ENCODE data around the gene BPIFB2.
"Not testable (repeated sequence)": the region's sequence is repeated elsewhere in the genome, so short reads cannot be mapped to it uniquely, and the experiment has no call there.

The BPIFB2 gene

DNA sequence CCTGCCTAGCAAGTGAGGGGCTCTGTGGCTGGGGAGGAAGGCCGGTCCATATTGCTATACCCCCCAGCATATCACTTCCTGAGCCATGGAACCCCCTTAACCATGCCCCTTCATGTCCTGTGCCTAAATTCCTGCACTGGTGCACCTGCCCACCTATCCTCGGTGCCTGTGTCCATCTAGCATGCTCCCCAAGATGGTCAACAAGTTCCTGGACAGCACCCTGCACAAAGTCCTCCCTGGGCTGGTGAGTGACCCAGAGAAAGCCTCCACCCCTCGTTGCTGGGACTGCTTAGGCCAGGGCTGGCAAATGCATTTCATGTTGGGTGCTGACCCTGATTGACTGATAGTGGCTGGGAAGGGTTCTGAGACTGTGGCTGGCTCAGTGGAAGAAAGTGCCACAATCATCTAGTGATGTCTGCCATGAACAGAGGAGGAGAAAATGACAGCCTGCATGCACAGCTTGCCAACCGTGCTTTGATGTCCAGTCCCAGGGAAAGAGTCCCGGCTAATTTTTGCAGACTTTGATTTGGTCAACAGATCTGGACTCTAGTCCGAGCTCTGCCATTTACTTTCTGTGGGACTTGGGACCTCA lies 27.5 kb downstream of the BPIFB2 start:
- no peak for DNase-seq (ENCODE audit: low read depth, low spot score)

DNA sequence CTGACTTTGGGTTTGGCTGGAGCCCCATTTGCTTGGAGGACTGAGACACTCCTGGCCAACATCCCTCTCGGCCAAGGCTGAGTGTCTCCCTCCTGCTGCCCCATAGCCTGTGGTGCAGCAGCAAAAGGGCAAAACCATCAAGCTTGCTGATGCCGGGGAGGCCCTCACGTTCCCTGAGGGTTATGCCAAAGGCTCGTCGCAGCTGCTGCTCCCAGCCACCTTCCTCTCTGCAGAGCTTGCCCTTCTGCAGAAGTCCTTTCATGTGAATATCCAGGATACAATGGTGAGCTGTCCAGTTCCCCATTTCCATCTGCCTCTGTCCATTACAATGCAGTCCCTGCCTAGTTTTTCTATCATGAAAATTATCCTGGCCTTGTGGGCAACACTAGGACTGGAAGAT lies 30.0 kb downstream of the BPIFB2 start:
- no peak for DNase-seq (ENCODE audit: low read depth, low spot score)

GRCh38 chr20:33038243-33038642 lies 30.7 kb downstream of the BPIFB2 start:
- DNase-seq (ENCODE audit: low read depth, low spot score): no peak

- DNase-seq (ENCODE audit: low read depth, low spot score): no peak
Observed at GRCh38 chr20:33042430-33042829, 34.9 kb downstream of the BPIFB2 start.

DNA sequence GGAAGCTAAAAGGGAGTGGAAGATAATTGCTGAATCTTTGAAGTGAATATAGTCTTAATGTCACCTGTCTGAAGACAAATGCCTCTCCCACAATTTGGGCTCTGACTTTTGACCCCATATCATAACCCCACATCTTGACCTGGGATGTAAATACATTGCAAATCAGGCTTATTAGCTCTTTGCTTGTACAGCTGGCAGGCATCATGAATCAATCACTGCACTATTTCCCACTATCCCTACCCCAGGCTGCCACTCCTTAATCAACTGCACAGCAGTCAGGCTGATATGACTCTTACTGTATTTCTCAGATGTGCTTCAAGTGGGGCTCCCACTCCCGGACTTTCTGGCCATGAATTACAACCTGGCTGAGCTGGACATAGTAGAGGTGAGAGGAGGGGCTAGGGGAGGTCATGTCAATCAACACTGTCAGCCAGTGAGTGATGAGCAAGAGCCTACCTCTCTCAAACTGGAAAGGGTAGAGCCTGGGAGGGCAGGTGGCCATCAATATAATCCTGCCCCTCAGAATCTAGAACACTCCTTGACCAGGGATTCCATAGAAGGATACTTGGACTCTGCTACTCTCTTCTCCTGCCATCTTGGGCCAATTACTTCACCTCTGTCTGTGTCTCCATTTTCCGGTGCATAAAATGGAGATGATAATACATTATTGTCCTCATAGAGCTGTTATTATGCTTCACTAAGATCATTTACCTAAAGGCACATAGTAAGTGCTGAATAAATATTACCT lies 35.7 kb downstream of the BPIFB2 start:
- no peak for DNase-seq (ENCODE audit: low read depth, low spot score)

DNA sequence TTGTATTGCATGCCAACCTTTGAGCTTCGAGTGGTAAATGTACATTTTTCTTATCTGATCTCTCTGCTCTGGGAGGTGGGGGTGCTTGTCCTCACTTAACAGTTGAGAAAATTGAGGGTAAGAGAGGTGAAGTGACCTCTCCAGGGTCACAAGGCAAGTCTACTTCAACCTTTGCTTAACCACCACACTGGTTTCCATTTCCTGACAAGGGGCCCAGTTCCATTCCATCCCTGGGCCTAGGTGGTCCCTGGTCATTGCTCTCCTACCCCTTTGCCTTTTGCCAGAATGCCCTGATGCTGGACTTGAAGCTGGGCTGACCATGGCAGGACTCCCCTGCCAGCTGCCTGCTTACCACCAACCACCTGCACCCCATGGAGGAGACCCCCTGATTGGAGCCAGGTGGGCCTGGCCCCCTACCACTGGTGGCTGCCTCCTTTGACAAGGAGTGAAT lies 36.3 kb downstream of the BPIFB2 start:
- DNase-seq (ENCODE audit: low read depth, low spot score): no peak

- not testable (repeated sequence) for DNase-seq (ENCODE audit: low read depth, low spot score)
Observed at GRCh38 chr20:33045129-33045721, 37.7 kb downstream of the BPIFB2 start.

- DNase-seq (ENCODE audit: low read depth, low spot score): no peak
Observed at GRCh38 chr20:33046412-33046811, 38.9 kb downstream of the BPIFB2 start.

DNA sequence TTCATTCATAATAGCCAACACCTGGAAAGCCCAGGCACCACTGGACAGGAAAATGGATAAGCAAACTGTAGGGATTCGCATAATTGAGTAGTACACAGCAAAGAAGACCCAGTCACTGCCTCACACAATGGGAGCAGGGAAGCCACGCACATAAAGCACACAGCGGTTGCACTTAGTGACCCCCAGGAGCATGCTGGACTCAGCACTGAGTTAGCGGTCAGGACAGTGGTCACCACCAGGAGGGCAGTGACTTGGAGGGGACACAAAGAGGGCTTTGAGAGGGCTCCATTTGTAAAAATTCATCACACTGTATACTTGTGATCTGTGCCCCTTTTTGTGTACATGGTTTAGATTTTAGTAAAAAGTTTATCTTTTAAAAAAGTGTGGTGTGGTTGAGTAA lies 43.8 kb downstream of the BPIFB2 start:
- DNase-seq (ENCODE audit: low read depth, low spot score): no peak

DNA sequence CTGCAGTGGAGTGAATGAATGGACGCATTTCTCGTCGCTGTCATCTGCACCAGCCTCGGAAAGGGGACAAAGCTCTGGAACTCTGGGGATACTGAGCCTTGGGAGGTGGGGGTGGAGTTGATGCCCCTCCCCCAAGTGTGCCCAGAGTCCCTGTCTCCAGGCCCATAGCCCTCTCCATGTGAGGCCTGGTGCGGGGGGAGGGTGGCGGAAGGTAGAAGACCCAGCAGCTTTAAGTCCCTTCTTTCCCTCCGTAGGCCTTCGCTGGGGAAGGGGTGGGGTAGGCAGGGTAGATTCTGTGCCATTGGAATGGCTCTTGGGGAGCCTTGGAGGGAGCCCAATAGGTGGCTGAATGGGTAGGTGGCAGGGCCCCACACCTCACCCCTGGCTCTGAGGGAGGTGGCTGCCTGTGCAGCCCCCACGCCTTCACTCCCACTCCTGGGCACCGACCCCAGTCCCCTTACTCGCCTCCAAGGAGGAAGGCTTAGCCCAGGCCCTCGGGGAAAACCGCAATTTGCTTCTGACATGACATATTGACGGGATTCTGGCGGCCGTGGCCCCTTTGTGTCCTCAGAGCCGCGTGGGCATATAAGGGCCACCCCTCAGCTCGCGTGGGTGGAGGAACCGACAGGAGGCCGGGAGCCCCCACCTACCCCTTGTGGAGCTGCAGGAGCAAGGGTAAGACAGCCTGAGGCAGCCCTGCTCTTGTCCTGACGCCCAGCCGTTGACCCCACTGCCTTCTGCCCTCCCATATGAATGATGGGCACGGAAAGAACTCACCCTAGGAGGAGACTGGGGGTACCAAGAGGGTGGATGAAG lies 46.0 kb downstream of the BPIFB2 start, which contains the start of gene BPIFB3:
BPIFB3 (plus strand) TSS at position 613 of the 816 bp plus-strand sequence. CDS start 1,533 bp downstream, outside the sequence.
- DNase-seq (ENCODE audit: low read depth, low spot score): no peak

GRCh38 chr20:33054381-33054780 lies 46.9 kb downstream of the BPIFB2 start:
- DNase-seq (ENCODE audit: low read depth, low spot score): no peak

DNA sequence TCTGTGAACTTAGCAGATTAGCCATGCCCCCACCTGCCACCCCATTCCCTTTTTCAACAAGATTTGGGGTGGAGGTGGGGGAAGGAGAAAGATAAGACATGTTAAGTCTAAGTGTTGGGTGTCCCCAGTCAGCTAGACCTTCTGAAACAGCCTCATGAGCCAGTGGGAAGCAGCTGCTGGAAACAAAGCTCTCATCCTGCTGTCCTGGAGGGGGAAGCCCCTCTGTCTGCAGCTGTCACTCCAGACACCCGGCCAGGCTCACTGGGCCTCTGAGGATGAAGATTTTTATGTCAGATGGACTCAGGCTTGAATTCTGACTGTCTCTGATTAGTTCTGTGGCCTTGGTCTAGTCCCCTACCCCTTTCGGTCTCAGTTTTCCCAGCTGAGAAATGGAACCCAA lies 47.3 kb downstream of the BPIFB2 start:
- DNase-seq (ENCODE audit: low read depth, low spot score): no peak

DNA sequence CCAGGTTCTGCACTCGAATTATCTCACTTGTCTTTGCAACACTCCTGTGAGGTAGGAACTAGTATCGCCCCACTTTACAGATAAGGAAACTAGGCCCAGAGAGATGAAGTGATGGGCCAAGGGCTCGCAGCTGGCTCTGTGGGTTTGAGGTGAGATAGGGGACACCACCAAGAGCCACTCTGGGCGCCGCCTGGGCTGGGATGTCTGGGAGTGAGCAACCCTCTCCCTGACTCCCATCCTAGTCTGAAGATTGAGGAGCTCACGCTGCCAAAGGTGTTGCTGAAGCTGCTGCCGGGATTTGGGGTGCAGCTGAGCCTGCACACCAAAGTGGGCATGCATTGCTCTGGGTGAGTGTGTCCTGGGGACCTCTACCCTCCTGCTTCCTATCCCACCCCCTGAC lies 51.6 kb downstream of the BPIFB2 start:
- no peak for DNase-seq (ENCODE audit: low read depth, low spot score)

DNA sequence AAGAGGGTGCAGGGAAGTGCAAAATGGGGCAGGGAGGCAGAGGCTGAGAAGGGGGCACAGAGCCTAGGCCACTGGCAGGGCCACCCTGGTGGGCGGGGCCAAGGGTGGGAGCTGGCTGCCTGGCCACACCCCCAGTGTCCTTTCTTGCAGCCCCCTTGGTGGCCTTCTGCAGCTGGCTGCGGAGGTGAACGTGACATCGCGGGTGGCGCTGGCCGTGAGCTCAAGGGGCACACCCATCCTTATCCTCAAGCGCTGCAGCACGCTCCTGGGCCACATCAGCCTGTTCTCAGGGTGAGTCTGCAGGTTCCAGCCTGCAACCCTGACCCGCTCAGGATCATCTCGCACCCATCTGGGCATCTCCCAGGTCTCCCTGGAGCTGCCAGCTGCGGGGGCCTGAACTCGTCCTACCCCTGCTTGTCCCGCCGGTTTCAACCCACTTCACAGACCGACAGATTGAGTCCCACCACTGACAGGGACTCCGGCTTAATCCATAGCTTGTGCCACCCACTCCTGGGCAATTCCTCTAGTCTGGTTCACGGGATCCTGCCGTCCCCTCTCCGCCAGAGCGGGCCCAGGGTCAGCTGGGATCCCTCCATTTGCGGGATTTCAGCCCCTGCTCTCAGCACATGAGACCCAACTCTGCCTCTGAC lies 52.4 kb downstream of the BPIFB2 start:
- no peak for DNase-seq (ENCODE audit: low read depth, low spot score)

GRCh38 chr20:33061658-33062028 lies 54.1 kb downstream of the BPIFB2 start:
- DNase-seq (ENCODE audit: low read depth, low spot score): no peak

- no peak for DNase-seq (ENCODE audit: low read depth, low spot score)
Observed at GRCh38 chr20:33062105-33062824, 54.8 kb downstream of the BPIFB2 start.

- no peak for DNase-seq (ENCODE audit: low read depth, low spot score)
Observed at GRCh38 chr20:33062825-33063149, 55.3 kb downstream of the BPIFB2 start.

DNA sequence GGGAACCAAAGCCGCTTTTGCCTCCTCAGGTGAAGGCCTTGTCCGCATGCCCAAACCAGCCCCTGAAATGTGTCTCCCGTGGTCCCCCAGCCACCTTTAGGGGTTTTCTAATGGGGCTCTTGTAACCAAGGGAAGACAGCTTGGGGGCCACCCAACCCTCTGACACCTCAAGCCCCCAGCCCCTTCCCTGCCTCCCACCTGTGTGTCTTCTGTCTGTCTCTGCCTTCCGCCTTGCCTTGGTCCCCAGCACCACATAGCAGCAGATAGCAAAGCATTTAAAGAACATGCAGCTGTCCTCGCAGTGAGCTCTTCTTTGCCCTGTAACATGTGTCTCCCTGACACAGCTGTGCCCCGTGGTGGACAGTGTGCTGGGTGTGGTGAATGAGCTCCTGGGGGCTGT lies 55.8 kb downstream of the BPIFB2 start:
- no peak for DNase-seq (ENCODE audit: low read depth, low spot score)

GRCh38 chr20:33064572-33065287 lies 57.2 kb downstream of the BPIFB2 start:
- no peak for DNase-seq (ENCODE audit: low read depth, low spot score)

DNA sequence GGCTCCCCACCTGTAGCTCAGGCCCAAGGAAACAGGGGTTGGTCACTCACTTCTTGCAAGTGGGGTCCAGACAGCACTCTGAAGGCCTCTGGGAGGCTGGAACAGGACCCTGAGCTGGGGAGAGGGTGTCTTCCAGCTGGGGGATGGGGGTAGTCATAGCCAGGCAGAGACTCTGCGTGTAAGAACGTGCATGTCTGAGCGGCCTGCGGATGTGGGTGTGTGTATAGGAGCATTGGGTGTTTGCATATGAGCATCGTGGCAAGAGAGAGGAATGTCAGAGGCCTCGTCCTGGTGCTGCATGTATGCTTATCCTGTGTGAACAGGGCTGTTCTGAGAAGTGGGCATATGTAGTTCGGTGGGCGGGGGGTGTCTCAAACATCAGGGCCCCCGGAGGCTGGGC lies 58.3 kb downstream of the BPIFB2 start:
- no peak for DNase-seq (ENCODE audit: low read depth, low spot score)

All from astrocyte of the hippocampus (primary cell).